Keratinocyte (primary cell): ENCODE measurements around the gene LYPD6B.

Experiments
- CTCF ChIP-seq, 3 experiments: IDR thresholded peaks in 1 of 3; conservative IDR thresholded peaks in 1 of 3; optimal IDR thresholded peaks in 1 of 3; 2 replicates in 2 of 3; 3 replicates in 1 of 3; pipeline versions ENCODE3 to v1.5.1; 2011; ENCODE audit warnings: low read length in 3 of 3, mild to moderate bottlenecking in 3 of 3, moderate library complexity in 2 of 3, control low read depth in 1 of 3, inconsistent platforms in 1 of 3; ENCODE audit not compliant: insufficient read depth in 2 of 3; ENCODE audit errors: extremely low read depth in 1 of 3
- EZH2 ChIP-seq: IDR thresholded peaks from one replicate; pipeline ENCODE4 v1.6.1; 2012; ENCODE audit warnings: inconsistent platforms, mild to moderate bottlenecking, low read length, moderate library complexity

DNA sequence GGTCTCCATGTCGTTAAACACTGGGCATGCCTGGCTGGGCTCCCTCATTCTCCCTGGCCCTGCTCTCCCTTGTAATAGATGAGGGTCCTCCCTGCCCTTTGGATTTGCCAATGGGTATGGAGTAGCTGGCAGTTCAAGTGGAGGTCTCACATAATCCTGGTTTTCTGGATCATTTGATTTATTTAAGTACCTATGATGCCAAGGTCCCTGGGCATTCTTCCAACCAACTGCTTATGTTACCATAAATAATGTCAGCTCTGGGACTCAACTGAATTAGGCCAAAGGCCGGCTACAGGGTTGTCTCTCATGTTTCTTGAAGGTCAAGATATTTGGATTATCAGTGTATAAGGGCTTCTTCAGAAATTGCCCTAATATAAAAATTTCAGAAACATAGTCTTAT is 186.9 kb downstream of the LYPD6B start:
- TF ChIP-seq CTCF (optimal IDR thresholded peaks at IDR 0.05 in 1 of 3, IDR thresholded peaks at IDR 0.05 in 1 of 3, conservative IDR thresholded peaks at IDR 0.05 in 1 of 3; ENCODE audit: extremely low read depth in 1 of 3, insufficient read depth in 2 of 3, low read length in 3 of 3) = no peak
- no peak for TF ChIP-seq EZH2
